Activated CD4-positive, alpha-beta T cell treated with anti-CD3 and anti-CD28 coated beads for 24 hours (primary cell): ENCODE data around the gene GCDH.
"Not testable (repeated sequence)": the region's sequence is repeated elsewhere in the genome, so short reads cannot be mapped to it uniquely, and the experiment has no call there.

Experiments used
- DNase-seq, 2 donors: peaks; one replicate each; pipeline ENCODE4 v3.0.0-alpha.2; 2020; ENCODE audit warnings: low read depth in 2 of 2

GCDH gene

GRCh38 chr19:12907166-12907565, 16.2 kb downstream of the GCDH start:
- DNase-seq: no peak

- no peak for DNase-seq
Observed at GRCh38 chr19:12912571-12912970, 21.6 kb downstream of the GCDH start.

DNA sequence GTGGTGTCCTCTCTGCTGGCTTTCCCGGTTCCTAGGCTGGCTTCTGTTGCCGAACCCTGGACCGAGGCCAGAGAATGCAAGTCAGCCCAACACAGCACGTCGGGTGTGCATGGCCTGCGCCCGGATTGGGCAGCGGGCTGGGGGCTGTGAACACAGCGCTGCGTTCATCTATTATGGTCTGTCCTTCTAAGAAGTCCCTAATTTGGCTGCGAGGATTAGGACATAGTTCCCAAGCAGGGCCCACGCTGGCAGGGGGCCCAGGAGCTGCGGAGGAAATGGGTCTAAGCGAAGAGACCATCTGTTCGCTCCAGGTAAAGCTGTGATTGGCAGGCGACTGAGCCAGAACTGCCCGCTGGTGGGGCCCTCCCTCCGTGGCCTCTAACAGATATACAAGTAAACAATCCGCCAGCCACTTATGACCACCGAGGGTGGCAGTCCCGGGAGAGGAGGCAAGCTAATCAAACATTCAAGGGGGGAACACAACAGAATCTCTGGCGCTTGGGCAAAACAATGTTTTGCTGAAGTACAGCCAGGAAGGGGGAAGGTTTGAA, 22.1 kb downstream of the GCDH start:
- DNase-seq: no peak

DNA sequence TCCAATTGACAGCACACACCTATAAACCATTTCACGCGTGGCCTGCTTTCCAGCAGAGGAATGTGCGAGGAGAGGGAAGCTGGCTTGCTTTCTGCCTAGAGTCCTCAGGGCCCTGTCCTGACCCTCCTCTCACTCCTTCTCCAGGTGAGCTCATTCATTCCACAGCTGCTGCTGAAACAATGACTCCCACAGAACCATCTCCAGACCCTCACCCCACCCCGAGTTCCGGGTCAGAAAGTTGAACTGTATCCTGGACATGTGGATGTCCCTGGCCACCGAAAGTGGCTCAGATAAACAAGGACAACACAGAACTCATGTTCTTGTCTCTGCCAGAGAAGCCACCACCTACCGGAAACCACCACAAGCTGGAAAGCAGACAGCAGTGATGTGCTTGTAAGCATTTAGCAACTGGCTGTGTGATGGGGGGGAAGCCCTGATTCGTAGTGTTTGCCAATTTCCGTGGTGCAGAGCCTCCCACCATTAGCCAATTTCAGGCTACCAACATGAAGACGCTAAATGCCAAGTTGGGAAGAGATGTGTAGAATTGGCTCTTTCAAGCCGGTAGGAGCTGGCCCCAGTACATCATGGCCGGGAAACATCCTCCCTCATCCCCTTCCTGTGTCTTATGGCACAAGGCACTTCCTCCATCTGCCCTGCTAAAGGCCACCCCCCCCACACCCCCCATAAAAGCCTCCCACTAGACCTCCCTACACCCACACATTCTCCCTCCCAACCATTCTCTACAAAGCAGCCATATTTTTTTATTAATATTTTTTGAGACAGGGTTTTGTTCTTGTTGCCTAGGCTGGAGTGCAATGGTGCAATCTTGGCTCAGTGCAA, 23.1 kb downstream of the GCDH start:
- DNase-seq: peak in 1 of 2 donors; percentile 19

- not testable (repeated sequence) for DNase-seq
Observed at GRCh38 chr19:12915860-12916259, 24.9 kb downstream of the GCDH start.

- no peak for DNase-seq
Observed at GRCh38 chr19:12918253-12918652, 27.3 kb downstream of the GCDH start.

- no peak for DNase-seq
Observed at GRCh38 chr19:12921047-12921446, 30.1 kb downstream of the GCDH start.

DNA sequence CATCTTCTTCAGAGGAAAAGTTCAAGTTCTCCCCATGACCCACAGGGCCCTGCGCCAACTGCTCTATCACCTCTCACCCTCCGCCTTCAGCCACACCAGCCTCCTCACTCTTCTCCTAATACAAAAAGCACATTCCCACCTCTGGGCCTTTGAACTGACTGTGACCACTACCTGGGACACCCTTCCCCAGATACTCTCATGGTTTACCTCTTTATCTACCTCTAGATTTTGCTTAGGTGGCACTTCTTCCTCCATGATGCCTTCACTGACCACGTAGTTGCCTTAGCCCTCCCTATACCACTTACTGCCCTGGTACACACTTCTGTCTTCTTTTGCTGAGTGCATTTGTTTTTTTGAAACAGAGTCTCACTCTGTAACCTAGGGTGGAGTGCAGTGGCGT, 32.0 kb downstream of the GCDH start:
- no peak for DNase-seq

- DNase-seq: no peak
Observed at GRCh38 chr19:12924621-12925310, 33.8 kb downstream of the GCDH start.

- no peak for DNase-seq
Observed at GRCh38 chr19:12930002-12930645, 39.2 kb downstream of the GCDH start.

GRCh38 chr19:12932392-12933286, 41.7 kb downstream of the GCDH start:
- DNase-seq: no peak

DNA sequence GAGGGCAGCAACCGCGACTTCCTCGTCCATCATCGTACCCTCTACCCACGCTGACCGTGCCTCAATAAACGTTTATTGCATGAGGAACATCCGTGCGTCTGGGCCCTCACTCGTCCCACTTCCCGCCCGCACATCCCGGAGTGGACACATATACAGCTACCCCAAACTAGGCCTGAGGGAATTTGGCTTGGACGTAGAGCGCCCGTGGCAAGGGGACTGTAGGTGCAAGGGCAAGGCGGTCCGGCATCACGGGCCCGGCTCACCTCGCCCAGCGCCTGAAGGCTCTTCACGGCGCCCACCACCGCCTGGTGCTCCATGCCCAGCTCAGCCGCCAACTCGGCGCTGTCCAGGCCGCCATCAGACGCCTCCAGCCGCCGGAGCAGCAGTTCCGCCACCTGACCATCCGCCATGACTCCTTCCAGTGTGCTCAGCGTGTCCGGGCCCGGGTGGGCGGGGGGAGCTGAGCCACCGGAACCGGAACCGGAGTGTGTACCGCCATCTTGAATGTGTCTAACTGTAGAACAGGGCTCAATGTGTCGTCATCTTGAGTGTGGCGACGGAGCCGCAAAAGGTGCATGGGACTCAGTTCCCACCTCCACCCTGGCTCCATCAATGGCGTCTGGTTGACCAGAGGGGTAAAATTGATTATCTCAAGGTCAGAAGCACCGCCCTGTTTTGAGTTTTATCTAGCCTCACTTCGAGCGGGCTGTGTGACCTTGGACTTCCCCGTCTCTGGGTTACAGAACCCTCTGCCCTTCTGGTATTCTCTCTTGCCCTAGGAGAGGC, 42.5 kb downstream of the GCDH start, which contains the start of gene FARSA:
FARSA (minus strand) TSS at position 425 of the 786 bp plus-strand sequence; CDS start at position 410, 15 bp downstream.
- peak; percentile 84 to 88 for DNase-seq

- no peak for DNase-seq
Observed at GRCh38 chr19:12935071-12935470, 44.1 kb downstream of the GCDH start.

DNA sequence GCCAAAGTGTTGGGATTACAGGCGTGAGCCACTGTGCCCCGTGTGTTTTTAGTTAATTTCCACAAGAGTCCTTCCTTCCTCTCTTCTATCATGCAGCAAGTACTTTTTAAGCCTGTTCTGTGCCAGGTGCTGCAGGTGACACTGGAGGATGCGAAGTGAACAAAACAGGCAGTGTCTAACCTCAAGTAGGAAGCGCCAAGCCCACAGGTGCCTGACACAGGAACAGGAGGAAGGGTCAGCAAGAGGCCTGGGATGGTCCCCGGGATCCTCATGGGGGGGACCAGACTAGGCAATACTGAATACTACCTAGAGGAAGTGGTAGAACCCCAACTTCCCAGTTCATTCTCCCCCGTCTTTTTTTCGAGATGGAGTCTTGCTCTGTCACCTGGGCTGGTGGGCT, 45.6 kb downstream of the GCDH start:
- DNase-seq: no peak

DNA sequence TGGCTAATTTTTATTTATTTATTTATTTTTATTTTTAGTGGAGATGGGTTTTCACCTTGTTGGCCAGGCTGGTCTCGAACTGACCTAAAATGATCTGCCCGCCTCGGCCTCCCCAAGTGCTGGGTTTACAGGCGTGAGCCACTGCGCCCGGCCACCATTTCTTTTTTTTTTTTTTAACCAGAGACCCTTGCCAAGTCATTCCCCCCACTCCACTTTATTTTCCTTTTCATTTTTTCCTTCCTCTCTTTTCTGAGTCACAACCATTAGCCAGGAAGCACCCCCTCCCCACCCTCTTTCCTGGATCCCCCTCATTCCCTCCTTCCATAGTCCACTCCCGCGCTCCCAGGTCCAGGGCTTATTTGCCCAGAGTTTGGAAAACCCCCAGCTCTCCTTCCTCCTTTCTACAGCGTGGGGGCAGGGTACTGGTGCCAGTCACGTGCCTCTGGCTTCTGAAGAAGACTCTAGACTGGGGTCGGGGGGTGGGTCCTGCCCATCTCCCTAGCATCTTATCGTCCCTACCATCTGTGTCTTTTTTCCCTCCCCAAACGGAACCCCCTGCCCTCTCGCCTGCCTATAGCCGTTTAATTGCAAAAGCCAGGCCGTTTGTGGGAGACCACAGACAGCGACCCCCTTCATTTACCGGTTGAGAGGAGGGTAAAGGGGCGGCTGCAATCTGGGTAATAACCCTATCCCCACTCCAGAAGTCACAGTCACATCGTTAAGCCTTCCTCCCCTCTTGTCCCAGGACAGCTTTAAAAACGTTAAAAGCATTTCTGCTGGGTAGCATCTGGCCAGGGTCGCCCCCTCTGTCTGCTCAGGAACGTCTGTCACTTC, 46.4 kb downstream of the GCDH start:
- no peak for DNase-seq

DNA sequence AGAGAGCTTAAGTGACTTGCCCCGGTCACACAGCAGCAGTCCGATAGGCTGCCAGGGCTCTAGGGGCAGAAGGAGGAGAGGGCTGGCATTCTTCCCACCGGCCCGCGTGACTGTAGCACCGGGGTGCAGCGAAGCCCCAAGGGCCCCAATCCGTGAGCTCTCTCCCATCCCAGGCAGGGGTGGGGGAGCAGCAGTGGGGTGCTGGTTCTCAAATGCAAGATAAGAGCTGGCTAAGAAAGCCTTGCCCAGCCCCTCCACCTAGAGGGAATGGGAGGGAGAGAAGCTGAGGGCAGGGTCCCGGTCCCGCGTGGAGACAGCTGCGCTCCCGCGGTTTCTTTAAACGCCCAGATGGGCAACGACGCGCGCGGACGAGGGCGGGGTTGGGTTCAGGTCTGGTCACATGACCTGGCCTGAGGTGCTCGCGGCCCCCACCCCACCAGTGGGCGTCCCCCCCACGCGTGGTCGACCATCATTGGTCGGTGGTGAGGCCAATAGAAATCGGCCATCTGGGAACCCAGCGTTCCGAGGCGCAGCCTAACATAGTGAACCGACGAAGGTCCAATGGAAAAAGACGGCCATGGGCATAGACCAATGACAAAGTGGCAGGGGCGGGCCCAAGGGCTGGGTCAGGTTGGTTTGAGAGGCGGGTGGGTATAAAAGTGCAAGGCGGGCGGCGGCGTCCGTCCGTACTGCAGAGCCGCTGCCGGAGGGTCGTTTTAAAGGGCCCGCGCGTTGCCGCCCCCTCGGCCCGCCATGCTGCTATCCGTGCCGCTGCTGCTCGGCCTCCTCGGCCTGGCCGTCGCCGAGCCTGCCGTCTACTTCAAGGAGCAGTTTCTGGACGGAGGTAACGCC, 47.2 kb downstream of the GCDH start, which contains the start of gene CALR:
CALR (plus strand) TSS at position 683 of the 852 bp plus-strand sequence; CDS start at position 754, 71 bp downstream.
- peak; percentile 99 for DNase-seq

- no peak for DNase-seq
Observed at GRCh38 chr19:12938779-12939601, 48.0 kb downstream of the GCDH start.
